HG03457 (cell line): ENCODE measurements around the gene P2RX2.

Source experiments
- ATAC-seq: cut with Tn5 transposase; IDR thresholded peaks from one replicate; pipeline ENCODE4 v1.9.1; 2021; ENCODE audit warnings: moderate number of reproducible peaks; ENCODE audit not compliant: unreplicated experiment

The P2RX2 gene

DNA sequence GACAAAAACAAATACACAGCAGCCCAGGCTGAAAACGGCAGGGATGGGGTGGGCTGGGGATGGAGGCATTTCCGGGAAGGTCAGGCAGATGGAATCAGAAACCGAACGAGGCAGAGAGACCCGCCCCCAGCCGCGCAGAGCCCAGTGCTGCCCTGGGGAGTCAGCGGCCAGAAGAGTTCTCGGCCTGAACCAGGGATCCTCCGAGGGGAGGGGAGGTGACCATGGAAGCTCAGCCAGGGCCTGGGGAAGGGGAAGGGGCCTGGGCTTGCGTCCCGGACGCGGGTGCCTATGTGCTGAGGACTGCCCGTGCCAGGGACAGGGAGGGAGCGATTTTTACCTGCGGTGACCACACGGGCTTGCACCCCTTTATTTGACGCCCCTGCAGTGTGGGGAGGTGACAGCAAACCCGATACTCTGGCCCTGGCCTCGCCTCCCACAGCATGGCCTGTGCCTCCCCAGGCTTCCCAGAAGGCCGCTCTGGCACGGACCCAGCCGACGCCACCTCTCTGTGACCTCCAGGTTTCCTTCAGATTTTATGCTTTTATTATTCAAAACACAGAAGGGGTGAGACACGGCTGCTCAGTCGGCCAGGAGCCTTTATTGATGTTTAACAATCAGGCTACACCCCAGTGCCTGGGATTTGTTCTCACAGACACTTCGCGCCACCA is 15.9 kb upstream of the P2RX2 start:
- no peak for ATAC-seq

GRCh38 chr12:132603240-132604150 is 15.1 kb upstream of the P2RX2 start:
- ATAC-seq: no peak

- no peak for ATAC-seq
Observed at GRCh38 chr12:132604151-132604618, 14.4 kb upstream of the P2RX2 start.

DNA sequence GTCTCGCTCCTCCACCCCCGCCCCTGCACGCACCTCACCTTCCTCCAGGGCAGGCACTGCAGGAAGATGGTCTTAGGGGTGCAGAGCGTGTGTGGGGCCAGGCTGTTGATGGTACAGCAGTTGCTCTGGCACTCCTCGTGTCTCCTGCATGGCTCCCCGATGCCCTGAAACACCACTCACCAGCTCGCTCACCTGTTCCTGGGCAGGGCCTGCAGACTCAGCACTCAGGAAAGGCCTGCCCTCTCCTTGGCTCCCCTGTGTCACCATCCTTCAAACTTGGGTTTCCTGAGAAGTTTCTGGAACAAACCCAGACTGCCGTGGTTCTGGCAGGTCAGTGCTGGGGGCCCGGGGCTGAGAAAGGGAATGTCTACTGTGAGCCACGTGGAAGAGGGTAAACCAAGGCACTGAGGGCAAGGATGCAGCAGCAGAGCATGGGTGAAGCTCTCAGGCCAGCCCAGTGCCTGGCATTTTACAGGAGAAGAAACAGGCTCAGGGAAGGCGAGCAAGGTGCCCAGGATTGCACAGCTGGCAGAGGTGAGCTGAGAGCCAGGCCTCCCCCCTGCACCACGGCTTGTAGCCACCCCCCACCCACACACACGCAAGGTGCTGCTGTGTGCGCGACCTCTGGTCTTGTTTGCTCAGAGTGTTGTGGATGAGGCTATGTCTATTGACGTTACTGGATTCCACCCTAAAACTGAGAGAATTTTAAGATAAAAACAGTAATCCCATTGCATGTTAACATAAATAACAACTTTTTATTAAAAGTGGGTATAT is 13.7 kb upstream of the P2RX2 start:
- ATAC-seq: no peak

- ATAC-seq: no peak
Observed at GRCh38 chr12:132605892-132606291, 12.7 kb upstream of the P2RX2 start.

DNA sequence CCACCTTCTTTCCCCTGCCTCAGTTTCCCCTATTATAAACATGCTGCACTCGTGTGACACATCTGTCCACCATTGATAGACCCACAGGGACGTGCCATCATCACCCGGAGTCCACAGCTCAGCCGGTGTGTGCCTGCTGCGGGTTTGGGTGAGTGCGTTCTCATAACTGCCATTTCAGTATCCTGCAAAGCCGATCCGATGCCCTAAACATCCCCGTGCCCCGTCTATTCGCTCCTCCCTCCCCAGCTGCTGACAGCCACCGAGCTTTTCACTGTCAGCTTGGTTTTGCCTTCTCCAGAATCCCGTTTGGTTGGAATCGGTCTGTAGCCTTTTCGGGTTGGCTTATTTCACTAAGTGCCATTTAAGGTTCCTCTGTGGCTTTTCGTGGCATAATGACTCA is 12.1 kb upstream of the P2RX2 start:
- ATAC-seq: no peak

GRCh38 chr12:132606927-132607326 is 11.6 kb upstream of the P2RX2 start:
- no peak for ATAC-seq

DNA sequence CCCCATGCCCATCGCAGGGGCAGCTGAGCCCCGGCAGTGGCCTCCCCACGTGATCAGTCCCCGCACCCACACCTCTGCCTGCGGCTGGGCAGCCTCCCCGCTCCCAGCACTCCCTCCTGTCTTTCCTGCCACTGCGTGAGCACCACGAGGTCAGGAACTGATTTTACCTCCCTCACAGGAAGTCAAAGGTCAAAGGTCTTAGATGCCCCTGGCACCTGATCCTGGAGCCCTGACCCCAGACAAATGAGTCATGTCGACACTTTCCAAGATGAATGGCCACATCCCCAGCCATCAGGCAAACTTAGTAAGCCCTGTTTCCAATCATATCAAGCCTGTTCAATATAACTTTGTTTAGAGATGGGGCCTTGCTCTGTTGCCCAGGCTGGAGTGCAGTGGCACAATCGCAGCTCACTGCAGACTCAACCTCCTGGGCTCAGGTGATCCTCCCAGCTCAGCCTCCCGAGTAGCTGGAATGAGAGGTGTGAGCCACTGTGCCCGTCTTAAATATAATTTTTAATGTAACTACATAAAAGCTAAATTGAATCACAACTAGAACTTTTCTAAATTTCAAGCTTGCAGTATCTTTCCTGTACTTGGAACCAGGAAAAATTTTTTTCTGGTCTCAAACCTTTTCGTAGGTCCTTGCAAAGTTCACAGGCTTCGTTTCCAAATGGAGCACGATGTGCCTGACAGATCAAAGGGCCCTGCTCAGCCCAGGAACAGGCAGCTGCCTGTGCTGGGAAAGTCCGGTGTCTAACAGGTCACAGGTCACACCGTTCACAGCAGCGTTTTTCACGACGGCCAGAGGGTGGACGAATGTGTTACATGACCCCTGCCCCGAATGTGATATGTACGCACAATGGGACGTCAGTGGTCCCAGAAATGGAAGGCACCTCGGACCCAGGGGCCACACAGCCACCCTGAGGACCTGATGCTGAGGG is 10.1 kb upstream of the P2RX2 start:
- no peak for ATAC-seq

GRCh38 chr12:132610051-132610759 is 8.4 kb upstream of the P2RX2 start, which contains the start of gene LRCOL1:
TSS of gene LRCOL1 (minus strand) at chr12:132610582. CDS start at chr12:132606251, 4,331 bp downstream.
- no peak for ATAC-seq

- no peak for ATAC-seq
Observed at GRCh38 chr12:132610866-132611602, 7.5 kb upstream of the P2RX2 start.

DNA sequence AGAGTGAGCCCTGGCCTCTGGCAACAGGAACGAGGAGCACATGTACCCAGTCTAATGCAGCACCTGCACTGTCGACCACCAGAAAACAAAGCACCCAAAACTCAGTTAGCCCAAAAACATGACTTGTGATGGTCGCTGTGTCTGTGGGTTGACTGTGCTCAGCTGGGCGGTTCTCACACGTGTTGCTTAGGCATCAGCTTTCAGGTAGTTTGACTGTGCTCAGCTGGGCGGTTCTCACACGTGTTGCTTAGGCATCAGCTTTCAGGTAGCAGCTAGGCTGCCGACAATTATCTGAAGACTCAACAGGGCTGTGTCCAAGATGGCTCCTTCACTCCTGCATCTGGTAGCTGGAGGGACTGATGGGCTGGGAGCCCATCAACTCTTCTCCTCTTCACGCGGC is 7.0 kb upstream of the P2RX2 start:
- ATAC-seq: no peak

DNA sequence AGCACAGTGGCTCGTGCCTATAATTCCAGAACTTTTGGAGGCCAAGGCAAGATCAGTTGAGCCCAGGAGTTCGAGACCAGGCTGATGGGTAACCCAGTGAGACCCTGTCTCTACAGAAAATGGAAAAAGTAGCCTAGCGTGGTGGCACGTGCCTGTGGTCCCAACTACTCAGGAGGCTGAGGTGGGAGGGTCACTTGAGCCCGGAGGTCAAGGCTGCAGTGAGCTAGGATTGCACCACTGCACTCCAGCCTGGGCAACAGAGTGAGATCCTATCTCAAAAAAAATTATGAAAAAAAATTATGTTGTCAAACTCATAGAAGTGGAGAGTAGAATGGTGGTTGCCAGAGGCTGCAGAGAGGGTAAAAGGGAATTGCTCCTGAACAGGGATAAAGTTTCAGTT is 4.5 kb upstream of the P2RX2 start:
- no peak for ATAC-seq

DNA sequence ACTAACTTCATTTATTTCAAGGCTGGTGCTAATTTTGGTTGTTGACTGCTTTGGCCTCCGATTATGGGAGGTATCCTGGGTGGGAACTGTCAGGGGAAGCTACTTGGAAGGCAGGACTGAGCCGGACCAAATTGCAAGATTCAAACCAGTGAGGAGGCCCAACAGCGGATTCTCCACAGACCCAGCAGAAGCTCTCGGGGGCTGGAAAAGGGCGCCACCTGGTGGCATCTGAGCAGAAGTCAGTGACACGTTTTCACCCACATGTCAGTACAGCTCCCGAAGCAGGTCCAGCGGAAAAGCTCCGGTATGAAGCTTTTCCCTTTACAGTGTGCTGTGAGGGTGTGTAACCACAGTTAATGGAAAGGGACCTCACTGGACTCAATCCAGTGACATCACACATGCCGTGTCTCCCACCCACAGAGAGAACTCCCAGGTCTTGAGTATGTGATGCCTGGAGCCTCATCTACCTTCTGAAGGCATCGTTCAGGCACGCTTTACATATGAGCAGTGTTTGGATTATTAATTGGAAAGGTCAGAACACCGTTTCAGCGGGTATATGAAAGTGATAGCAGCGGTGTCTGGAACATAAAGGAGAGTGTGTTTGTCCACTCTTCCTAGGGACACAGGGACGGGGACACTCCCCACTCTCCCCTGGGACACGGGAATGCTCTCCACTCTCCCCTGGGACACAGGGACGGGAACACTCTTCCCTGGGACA is 3.6 kb upstream of the P2RX2 start:
- no peak for ATAC-seq

DNA sequence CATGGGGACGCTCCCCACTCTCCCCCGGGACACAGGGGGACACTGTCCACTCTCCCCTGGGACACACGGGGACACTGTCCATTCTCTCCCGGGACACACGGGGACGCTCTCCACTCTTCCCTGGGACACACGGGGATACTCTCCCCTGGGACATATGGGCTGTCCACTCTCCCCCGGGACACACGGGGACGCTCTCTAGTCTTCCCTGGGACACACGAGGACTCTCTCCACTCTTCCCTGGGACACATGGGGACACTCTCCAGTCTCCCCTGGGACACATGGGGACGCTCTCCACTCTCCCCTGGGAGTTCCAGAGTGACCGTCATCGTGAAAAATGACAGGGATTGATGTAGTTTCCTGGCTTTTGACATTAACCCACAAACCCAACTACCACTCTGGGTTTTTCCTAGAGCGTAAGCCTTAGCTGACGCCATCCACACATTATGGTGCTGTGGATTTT is 3.0 kb upstream of the P2RX2 start:
- no peak for ATAC-seq

- ATAC-seq: no peak
Observed at GRCh38 chr12:132617135-132617701, 1.4 kb upstream of the P2RX2 start.

DNA sequence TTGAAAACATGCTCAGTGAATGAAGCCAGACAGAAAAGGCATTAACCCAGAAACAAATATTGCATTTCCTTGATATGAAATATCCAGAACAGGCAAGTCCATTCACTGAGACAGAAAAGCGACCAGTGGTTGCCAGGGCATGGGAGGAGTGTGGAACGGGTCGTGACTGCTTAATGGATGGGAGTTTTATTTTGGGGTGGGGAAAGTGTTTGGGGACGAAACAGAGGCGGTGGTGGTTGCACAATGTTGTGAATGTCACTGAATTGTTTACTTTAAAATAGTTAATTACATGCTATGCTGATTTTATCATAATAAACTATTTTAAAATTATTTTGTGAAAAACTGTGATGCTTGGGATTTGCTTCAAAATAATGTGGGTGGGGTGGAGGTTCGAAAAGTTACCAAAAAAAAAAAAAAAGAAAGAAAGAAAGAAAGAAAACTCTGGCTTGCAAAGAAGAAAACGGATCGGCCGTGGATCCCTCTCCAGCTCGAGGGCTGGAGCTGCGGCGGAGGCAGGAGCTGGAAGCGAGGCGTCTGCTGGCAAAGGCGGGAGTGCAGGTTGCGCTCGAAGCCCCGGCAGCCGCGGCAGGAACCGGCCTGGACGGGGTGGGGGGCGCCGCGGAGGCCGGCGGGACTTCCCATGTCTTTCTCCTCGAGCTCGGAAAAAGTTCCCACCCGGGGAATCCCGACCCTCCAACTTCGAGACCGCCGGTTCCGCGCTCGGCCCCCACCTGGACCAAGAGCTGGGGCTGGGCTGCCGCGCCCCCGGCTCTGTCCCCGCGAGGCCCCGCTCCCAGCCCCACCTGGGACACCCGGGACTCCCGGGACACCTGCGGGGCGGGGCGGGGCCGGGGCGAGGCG is 524 bp upstream of the P2RX2 start:
- no peak for ATAC-seq

DNA sequence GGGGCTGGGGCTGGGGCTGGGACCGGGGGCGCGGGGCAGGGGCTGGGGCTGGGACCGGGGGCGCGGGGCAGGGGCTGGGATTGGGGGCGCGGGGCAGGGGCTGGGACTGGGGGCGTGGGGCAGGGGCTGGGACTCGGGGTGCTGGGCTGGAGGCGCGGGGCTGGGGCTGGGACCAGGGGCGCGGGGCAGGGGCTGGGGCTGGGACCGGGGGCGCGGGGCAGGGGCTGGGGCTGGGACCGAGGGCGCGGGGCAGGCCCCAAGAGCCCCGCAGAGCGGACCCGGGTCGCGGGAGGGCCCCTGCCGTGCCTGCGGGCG is 452 bp downstream of the P2RX2 start:
- no peak for ATAC-seq
